ENCODE results near the gene SNX8. TPM values are rescaled to one million over a fixed set of nuclear protein-coding genes. Genes with fewer than 3 reads are reported as not detected.

Gene SNX8
- total RNA-seq, 2 experiments from 2014 or later: 25.0 to 27.9 TPM

GRCh38 chr7:2211926-2212325, 102.3 kb downstream of the SNX8 start:
- DNase-seq (no peak), ATAC-seq (no peak)
- Mint-ChIP-seq H3K9me3 (ENCODE audit: low read depth) (no peaks in the 10 kb centered on the region), H3K27me3 (no peaks in the 10 kb centered on the region), H3K4me1 (peaks cover 19% of the 10 kb centered on the region), H3K4me3 (no peak overlapping the region), H3K27ac (no peak overlapping the region), H3K36me3 (peaks cover 16% of the 10 kb centered on the region)
- CTCF ChIA-PET: no interaction called here

DNA sequence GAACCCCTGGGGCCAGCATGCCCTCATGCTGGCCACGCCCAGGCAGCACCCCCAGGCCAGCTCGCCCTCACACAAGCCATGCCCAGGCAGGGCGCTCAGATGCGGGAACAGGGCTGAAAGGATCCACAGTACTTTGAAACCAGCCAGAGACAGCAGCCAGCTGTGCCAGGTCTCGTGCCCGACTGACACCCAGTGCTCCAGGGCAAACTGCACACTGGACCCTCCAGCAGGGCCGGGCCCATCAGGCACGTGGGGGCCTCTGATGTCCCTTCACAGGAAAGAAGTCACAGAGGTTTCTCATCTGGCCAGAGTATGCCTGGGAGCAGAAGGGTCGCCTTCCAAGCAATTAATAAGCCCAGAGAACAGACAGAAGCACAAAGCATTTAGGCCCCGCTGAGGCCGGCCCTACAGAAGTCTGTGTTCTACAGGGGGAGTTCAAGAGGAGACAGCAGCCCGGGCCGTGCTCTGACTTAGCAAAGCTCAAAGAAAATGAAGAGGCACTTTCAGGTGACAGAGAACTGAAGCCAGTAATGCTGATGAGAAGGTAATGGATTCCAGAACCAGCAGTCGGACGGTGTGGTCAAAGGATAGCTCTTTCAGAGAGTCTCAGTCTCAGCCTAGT, 102.9 kb downstream of the SNX8 start:
- CTCF ChIA-PET: no interaction called here
- Mint-ChIP-seq H3K27me3 (no peaks in the 10 kb centered on the region), H3K9me3 (ENCODE audit: low read depth) (no peaks in the 10 kb centered on the region), H3K4me1 (peaks cover 19% of the 10 kb centered on the region), H3K4me3 (no peak overlapping the region), H3K36me3 (peaks cover 16% of the 10 kb centered on the region), H3K27ac (no peak overlapping the region)
- ATAC-seq (no peak), DNase-seq (no peak)

DNA sequence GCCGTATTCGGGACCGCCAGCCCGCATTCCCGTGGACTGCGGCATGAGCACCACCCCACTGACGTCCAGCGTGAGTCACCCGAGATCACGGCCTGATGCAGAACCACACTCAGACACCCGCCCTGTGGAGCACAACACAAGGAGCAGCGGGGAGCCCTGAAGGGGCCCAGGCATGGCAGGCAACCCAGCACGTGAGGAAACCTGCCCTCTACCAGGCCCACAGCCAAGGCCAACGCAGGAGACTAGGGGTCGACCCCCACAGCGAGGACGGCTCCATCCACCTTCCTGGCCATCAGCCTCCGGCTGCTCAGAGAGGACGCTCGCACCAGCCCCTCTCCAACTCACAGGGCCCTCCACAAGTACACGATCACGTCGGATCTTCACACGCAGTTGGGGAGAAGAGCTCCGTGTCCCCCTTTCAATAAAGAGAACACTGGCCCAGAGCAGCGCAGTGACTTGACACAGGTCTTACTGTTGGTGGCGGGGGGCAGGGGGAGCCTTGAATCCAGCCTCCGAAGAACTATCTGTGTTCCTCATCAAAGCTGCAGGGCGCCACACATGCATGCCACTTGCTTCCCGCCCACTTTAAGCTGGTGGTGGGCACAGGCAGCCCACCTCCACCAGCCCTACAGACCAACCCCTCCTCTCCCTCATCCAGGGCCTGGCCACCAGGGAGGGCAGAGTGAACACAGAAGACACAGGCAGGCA, 103.5 kb downstream of the SNX8 start:
- no peak overlapping the region for H3K27ac Mint-ChIP-seq
- no peak for ATAC-seq
- no peaks in the 10 kb centered on the region for H3K27me3 Mint-ChIP-seq
- CTCF ChIA-PET: interaction anchor here (1.3 kb wide), 1 partner anchor 138 kb away, joined by 3 read pairs; no protein-coding TSS in a partner anchor
- peaks cover 12% of the 10 kb centered on the region for H3K36me3 Mint-ChIP-seq
- no peak for DNase-seq
- H3K9me3 Mint-ChIP-seq (ENCODE audit: low read depth): no peaks in the 10 kb centered on the region
- peaks cover 18% of the 10 kb centered on the region for H3K4me1 Mint-ChIP-seq
- H3K4me3 Mint-ChIP-seq: no peak overlapping the region

GRCh38 chr7:2209961-2210323, 104.3 kb downstream of the SNX8 start:
- Mint-ChIP-seq H3K27ac (no peak overlapping the region), H3K36me3 (peaks cover 8% of the 10 kb centered on the region), H3K9me3 (ENCODE audit: low read depth) (no peaks in the 10 kb centered on the region), H3K27me3 (no peaks in the 10 kb centered on the region), H3K4me3 (no peak overlapping the region), H3K4me1 (peaks cover 13% of the 10 kb centered on the region)
- ATAC-seq (no peak), DNase-seq (no peak)
- CTCF ChIA-PET: interaction anchor here (1.1 to 1.4 kb wide), 9 partner anchors 15 to 629 kb away, joined by 3 to 5 read pairs (median 3); no protein-coding TSS in a partner anchor

DNA sequence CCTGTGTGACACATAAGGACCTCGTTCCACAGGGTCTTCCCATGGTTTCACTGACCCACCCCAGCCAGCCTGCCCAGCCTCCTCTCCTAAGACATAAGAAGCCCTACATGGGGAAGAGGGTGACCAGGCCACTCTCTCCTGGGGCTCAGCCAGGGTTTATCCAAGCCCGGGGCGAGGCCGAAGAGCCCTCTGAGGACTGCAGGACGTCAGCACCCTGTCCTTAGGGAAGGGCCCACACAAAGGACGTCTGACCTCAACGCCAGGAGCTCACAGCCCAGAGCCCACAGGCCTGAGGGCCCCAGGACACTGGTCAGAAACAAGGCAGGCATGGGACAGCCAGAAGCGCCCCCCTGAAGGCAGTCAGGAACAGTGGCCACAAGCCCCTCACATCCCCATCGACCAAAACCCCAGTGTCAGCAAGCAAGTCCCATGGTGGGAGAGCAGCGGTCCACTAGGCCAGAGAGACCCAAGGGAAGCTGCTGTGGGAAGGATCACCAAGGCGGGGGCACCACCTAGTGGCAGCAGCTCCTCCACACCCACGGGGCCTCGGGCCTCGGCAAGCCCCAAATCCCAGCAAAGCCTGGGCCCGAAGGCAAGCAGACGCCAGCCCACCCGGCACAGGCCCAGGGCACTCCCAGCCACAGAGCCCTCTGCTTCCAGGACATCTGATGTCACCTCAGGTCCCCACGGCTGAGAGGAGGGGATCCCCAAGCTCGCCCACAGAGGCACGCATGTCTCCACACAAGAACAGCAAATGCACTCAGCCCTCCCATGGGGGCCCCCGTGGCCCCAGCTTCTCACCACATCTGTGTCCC, 104.9 kb downstream of the SNX8 start:
- Mint-ChIP-seq H3K4me3 (no peak overlapping the region), H3K4me1 (peaks cover 7% of the 10 kb centered on the region), H3K36me3 (peaks cover 8% of the 10 kb centered on the region), H3K27me3 (no peaks in the 10 kb centered on the region), H3K9me3 (ENCODE audit: low read depth) (no peaks in the 10 kb centered on the region), H3K27ac (no peak overlapping the region)
- CTCF ChIA-PET: interaction anchor here (0.6 to 1.6 kb wide), 12 partner anchors 14 to 628 kb away, joined by 3 to 5 read pairs (median 3); no protein-coding TSS in a partner anchor
- DNase-seq (peak; percentile 67), ATAC-seq (peak; percentile 66)

DNA sequence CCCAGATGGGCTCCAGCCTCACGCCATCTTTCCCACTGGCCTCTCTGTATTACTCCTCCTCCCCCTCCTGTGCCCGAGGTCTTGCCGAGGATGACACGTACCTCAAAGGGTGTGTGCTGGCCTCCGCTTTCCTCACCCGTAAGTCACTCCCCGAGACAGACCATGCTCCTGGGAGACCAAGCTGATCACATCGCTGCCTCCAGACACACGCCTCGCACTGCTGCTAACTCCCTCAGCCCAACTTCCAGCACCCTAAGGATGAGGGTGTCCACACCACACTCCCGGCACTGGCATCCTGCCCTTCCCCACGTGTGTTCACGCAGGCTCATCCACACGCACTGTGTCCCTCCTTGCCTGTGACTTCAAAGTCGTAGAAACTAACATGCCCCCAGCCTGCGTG, 105.5 kb downstream of the SNX8 start:
- no peak for DNase-seq

DNA sequence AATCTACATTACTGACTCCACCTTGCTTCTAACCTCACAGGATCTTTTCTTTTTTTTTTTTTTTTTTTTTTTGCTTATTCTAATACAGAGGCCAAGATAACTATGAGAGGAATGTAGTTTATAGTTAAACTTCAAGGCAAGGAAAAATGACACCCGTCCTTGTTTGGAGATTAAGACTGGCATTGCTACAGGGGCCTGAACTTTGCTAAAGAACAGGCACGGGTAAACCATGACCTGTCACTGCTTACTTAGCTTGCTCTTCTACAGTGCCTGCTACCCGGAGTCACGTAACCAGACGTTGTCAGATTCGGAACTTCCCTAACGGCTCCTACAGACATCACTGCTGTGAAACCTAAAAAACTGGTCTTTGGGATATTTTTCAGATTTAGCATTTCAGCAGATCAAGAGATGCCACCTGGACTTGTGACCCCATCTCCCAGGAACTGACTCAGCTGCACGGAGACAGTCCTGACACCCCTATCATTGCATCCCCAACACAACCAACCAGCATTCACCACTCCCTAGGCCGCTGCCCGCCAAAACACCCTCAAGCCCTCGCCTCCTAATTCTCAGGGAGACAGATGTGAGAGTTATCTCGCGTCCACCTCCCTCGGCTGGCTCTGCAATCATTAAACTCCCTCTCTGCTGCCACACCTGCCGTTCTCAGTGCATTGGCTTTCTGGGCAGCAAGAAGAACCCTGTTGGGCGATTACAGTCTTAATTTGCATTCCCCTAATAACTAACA, 109.0 kb downstream of the SNX8 start:
- H3K36me3 Mint-ChIP-seq: peaks cover 2% of the 10 kb centered on the region
- no peak overlapping the region for H3K4me3 Mint-ChIP-seq
- H3K27ac Mint-ChIP-seq: no peak overlapping the region
- no peaks in the 10 kb centered on the region for H3K9me3 Mint-ChIP-seq (ENCODE audit: low read depth)
- CTCF ChIA-PET: interaction anchor here (0.5 kb wide), 1 partner anchor 417 kb away, joined by 3 read pairs; no protein-coding TSS in a partner anchor
- H3K4me1 Mint-ChIP-seq: peaks cover 2% of the 10 kb centered on the region
- no peak for DNase-seq
- no peak for ATAC-seq
- no peaks in the 10 kb centered on the region for H3K27me3 Mint-ChIP-seq

More for the DNA sequence above, 105.5 kb downstream of the SNX8 start:
- Mint-ChIP-seq H3K36me3 (peaks cover 8% of the 10 kb centered on the region), H3K27me3 (no peaks in the 10 kb centered on the region), H3K27ac (no peak overlapping the region), H3K4me1 (peaks cover 2% of the 10 kb centered on the region), H3K4me3 (no peak overlapping the region), H3K9me3 (ENCODE audit: low read depth) (no peaks in the 10 kb centered on the region)
- ATAC-seq: no peak
- CTCF ChIA-PET: interaction anchor here (1.1 to 1.6 kb wide), 4 partner anchors 16 to 628 kb away, joined by 3 to 4 read pairs (median 3); no protein-coding TSS in a partner anchor

GRCh38 chr7:2204446-2204845, 109.8 kb downstream of the SNX8 start:
- H3K4me3 Mint-ChIP-seq: no peak overlapping the region
- CTCF ChIA-PET: interaction anchor here (1.5 kb wide), 1 partner anchor 10 kb away, joined by 5 read pairs; no protein-coding TSS in a partner anchor
- H3K36me3 Mint-ChIP-seq: peaks cover 3% of the 10 kb centered on the region
- H3K4me1 Mint-ChIP-seq: no peaks in the 10 kb centered on the region
- no peak for ATAC-seq
- DNase-seq: no peak
- no peaks in the 10 kb centered on the region for H3K9me3 Mint-ChIP-seq (ENCODE audit: low read depth)
- H3K27me3 Mint-ChIP-seq: no peaks in the 10 kb centered on the region
- H3K27ac Mint-ChIP-seq: no peak overlapping the region

- Mint-ChIP-seq H3K9me3 (ENCODE audit: low read depth) (no peaks in the 10 kb centered on the region), H3K27me3 (no peaks in the 10 kb centered on the region), H3K36me3 (peaks cover 3% of the 10 kb centered on the region), H3K4me3 (no peak overlapping the region), H3K4me1 (no peaks in the 10 kb centered on the region), H3K27ac (no peak overlapping the region)
- ATAC-seq: no peak
- CTCF ChIA-PET: interaction anchor here (1.5 kb wide), 1 partner anchor 9 kb away, joined by 5 read pairs; no protein-coding TSS in a partner anchor
- DNase-seq: no peak
These were observed 110.4 kb downstream of the SNX8 start for GRCh38 chr7:2203766-2204300.

DNA sequence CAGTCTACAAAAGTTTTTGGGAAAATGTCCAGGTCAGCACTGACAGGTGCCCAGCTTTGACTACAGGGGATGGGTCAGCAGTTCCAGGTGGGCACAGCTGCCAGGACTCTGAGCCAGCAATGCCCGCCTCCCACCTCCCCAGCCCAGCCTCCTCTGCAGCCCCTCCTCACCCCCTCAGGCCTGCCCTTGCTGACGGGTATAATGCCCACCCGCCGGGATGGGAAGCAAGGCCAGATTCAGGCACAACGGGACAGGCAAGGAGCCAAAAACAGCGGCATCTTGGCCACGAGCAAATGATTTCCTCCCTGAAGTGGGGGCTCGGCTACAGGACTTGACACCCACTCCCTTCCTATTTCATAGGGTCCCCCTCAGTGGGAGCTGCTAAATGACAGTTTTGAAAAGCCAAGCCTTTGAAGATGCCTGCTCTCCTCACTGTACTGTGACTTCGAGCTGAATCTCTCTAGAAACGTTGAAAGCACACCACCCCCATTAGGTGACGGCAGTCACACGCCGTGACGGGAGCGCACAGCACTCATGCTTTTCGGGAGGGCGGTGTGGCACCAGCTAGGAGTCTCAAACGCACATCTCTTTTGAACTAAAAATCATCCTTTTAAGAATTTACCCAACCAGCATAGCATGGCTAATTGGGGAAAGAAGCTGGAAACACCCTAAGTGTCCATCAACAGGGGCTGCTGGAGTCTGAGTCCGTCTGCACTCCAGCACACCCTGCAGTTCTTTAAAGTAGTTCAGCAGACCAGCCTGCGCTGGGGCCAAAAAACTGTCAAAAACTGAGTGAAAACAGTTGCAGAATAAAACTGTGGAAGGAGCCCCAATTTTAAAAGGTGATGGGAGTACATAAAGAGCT, 111.1 kb downstream of the SNX8 start:
- Mint-ChIP-seq H3K27me3 (no peaks in the 10 kb centered on the region), H3K4me3 (no peak overlapping the region), H3K4me1 (no peaks in the 10 kb centered on the region), H3K9me3 (ENCODE audit: low read depth) (no peaks in the 10 kb centered on the region), H3K27ac (no peak overlapping the region), H3K36me3 (peaks cover 3% of the 10 kb centered on the region)
- CTCF ChIA-PET: interaction anchor here (0.6 to 1.5 kb wide), 2 partner anchors 8 to 12 kb away, joined by 3 to 5 read pairs; no protein-coding TSS in a partner anchor
- DNase-seq: no peak
- no peak for ATAC-seq

DNA sequence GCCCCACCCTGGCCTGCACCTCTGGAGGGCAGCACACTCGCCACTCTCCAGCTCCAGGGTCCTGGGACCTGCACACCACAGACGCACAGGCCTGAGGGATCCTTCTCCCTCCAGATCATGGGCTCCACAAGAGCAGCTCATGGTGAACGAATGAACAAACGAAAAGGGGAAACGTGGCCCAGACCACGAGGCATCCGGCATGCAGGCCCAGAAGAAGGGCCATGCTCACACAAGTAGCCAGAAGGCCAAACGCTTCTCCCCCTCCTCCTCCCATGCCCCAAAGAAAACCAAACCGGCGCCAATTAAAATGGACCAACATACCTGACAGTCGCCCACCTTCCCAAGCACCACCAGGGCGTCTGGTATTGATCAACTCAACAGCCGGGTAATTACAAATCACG, 111.9 kb downstream of the SNX8 start:
- Mint-ChIP-seq H3K4me3 (no peak overlapping the region), H3K27me3 (no peaks in the 10 kb centered on the region), H3K27ac (no peak overlapping the region), H3K4me1 (no peaks in the 10 kb centered on the region), H3K9me3 (ENCODE audit: low read depth) (no peaks in the 10 kb centered on the region), H3K36me3 (peaks cover 3% of the 10 kb centered on the region)
- DNase-seq (no peak), ATAC-seq (no peak)
- CTCF ChIA-PET: no interaction called here
